GM21737 (cell line): Measurements from ENCODE around the gene CAMTA1.
"Not testable (repeated sequence)": the region's sequence is repeated elsewhere in the genome, so short reads cannot be mapped to it uniquely, and the experiment has no call there.

Experiments
- ATAC-seq: cut with Tn5 transposase; IDR thresholded peaks from one replicate; pipeline ENCODE4 v1.9.1; 2021; ENCODE audit warnings: mild to moderate bottlenecking, moderate library complexity; ENCODE audit not compliant: unreplicated experiment

The CAMTA1 gene

GRCh38 chr1:7128293-7128692, 343.0 kb downstream of the CAMTA1 start:
- no peak for ATAC-seq

GRCh38 chr1:7130127-7130526, 344.9 kb downstream of the CAMTA1 start:
- ATAC-seq: no peak

GRCh38 chr1:7135493-7135892, 350.2 kb downstream of the CAMTA1 start:
- no peak for ATAC-seq

GRCh38 chr1:7136166-7136953, 351.1 kb downstream of the CAMTA1 start:
- no peak for ATAC-seq

GRCh38 chr1:7140251-7140650, 355.0 kb downstream of the CAMTA1 start:
- ATAC-seq: no peak

- no peak for ATAC-seq
These were observed 360.7 kb downstream of the CAMTA1 start for GRCh38 chr1:7145947-7146346.

- no peak for ATAC-seq
These were observed 361.5 kb downstream of the CAMTA1 start for GRCh38 chr1:7146710-7147109.

- ATAC-seq: not testable (repeated sequence)
These were observed 362.5 kb downstream of the CAMTA1 start for GRCh38 chr1:7147581-7148282.

GRCh38 chr1:7149080-7149838, 364.0 kb downstream of the CAMTA1 start:
- no peak for ATAC-seq

GRCh38 chr1:7150724-7151280, 365.5 kb downstream of the CAMTA1 start:
- ATAC-seq: no peak

- ATAC-seq: no peak
These were observed 366.7 kb downstream of the CAMTA1 start for GRCh38 chr1:7151978-7152377.

- ATAC-seq: no peak
These were observed 367.4 kb downstream of the CAMTA1 start for GRCh38 chr1:7152655-7153054.

GRCh38 chr1:7153464-7153863, 368.2 kb downstream of the CAMTA1 start:
- no peak for ATAC-seq

GRCh38 chr1:7159116-7159781, 374.0 kb downstream of the CAMTA1 start:
- ATAC-seq: no peak

- ATAC-seq: not testable (repeated sequence)
These were observed 383.3 kb downstream of the CAMTA1 start for GRCh38 chr1:7168554-7168953.

GRCh38 chr1:7171168-7171567, 385.9 kb downstream of the CAMTA1 start:
- ATAC-seq: no peak

- ATAC-seq: no peak
These were observed 386.3 kb downstream of the CAMTA1 start for GRCh38 chr1:7171574-7171973.

- no peak for ATAC-seq
These were observed 387.6 kb downstream of the CAMTA1 start for GRCh38 chr1:7172804-7173203.

GRCh38 chr1:7174561-7174960, 389.3 kb downstream of the CAMTA1 start:
- no peak for ATAC-seq

- no peak for ATAC-seq
These were observed 390.0 kb downstream of the CAMTA1 start for GRCh38 chr1:7174980-7175906.
